NCI-H2107 treated with DMSO at 0.1 percent for 48 hours (cell line): ENCODE measurements around the gene SEC24B.
A peak's percentile ranks its signal among the peaks of the same experiment; 100 is the strongest.

Experiments used
- DNase-seq: peaks from one replicate; lab custom pipeline; 2025; ENCODE audit not compliant: unreplicated experiment; lab: John Stamatoyannopoulos, UW

SEC24B gene

DNA sequence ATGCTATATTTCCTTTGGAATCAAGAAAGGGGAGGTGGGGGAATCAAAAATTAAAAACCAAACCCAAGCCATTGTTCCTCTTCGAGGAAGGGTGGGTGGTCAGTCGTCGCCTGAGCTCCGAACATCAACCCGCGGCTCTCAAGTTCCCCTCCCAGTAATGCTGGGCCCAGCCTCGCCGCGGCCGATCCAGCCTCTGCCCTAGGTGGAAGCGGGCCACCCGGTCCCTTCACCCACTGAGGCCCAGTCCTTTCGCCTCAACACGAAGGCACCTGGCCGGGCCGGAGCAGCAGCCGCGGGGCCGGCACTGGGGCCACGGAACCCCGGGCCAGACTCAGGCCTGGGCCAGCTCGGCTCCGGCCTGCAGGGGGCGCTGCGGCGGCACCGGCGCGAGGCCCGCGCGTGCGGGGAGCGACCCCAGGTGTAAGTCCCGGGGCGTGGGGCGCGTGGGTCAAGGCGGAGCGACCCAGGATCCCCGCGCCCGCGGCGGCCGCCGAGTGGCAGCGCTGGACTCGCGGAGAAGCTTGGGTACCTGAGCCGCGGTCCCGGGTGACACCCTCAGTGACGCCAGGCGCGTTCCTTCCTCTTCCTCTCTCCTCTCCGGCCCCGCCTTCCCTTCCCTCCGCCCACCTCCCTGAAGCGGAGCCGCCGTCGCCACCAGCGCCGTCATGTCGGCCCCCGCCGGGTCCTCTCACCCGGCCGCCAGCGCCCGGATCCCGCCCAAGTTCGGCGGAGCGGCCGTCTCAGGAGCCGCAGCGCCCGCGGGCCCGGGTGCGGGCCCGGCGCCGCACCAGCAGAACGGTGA, at the start of gene SEC24B:
TSS of gene SEC24B (plus strand) at position 611 of the 802 bp plus-strand sequence. CDS start at position 666, 55 bp downstream.
- DNase-seq = peak; percentile 4

DNA sequence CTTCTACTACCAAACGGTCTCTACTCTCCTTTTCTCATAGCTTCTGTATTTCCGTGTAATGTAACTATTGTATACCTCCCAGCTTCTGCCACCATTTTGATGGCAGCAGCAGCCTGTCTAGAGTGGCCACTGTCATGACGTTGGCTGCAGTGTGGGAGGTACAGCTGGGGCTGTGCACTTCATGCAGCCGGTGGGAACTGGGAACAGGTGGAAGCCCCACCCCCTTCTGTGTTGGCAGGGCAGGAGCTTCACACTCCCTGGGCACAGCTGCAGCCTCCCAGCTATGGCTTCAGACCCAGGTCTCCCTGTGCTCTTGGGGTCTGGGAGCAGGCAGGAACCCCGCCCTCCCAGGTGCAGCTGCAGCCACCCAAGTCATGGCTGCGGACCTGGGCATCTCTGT, 49.8 kb upstream of the SEC24B start:
- DNase-seq = no peak

DNA sequence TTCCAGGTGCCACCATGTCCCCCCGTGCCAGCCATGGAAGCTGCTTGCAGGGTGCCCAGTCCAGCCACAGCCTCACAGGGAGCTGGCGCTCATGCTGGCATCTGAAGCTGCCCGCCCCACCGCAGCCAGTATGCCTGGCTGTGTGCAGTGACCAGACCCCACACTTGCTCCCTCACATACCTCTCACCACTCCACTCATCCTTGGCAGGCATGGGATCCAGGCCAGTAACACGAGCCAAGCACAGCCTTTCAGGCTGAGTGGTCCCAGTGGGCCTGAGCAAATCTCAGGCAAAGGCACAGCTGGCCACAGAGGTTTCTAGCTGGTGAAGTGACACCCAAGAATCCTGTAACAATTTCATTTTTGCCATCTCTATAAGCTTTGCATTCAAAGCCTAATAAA, 48.4 kb upstream of the SEC24B start:
- DNase-seq = no peak

DNA sequence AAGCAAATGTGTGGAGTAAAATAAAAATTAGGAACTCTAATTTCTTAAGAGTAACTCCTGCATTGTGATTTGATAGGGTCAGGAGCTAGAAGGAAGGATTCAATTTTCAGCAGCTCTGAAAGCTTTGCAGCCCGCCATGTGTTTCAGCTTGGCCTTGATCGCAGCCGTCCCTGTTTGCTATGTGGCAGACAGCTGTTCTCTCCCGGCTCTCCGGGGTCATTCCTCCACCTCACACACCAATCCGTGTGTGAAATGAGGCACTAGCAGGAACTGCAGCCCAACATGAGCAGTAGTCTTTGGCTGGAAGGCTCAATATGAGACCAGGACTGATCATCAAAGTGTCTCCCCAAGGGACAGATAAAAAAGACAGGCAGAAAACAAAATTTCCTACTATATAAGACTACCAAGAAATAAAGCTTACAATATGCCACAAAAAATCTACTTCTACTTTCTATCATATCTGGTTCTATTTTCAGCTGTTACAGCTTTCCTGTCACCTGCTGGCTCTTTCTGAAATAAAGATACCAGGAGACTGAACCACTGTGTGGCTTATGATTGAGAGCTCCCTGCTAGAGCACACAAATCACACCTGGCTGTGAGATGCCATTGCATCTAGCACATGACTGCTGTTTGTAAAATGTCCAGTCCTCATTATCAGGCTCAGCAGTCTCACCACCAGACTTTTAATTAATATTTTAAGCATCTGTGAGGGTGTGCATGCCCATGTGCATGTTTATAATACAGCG, 44.1 kb upstream of the SEC24B start:
- DNase-seq = no peak

DNA sequence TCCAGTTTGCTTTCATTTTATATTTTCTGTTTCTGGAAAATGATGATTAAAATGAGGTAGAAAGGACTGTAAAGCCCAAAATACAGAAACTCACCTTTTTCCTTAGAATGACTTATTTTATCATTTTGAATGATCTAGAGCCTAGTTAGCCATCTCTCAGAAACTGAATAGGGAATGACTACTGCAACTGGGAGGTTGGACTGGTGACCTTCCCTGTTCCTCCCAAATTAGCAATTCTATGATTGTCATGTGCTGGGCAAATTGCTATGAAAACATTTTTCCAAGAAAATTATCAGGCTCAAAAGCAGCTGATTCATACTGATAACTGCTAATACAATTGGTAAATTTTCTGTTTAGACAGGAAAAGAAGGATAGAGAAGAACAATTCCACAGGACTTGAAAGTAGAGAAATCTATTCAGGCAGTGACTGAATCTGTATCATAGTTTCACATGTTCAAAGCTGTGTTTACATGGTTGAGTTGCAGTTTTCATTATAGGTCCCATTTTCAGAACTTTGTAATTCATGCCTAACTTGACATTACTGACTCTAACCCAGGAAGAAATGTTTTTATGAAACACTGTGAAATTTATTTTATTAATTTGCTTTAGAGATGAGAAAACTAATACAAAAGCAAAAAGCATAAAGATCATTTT, 43.4 kb upstream of the SEC24B start:
- no peak for DNase-seq

DNA sequence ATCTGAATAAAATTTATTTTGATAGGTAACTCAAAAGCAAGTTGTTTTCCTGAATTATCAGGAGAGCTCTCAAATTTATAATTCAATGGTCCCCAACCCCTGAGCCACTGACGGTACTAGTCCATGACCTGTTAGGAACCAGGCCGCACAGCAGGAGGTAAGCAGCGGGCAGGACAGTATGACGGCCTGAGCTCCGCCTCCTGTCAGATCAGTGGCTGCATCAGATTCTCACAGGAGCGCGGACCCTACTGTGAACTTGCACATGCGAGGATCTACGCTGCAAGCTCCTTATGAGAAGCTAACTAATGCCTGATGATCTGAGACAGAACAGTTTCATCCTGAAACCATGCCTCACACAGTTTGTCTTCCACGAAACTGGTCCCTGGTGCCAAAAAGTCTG, 37.9 kb upstream of the SEC24B start:
- no peak for DNase-seq

DNA sequence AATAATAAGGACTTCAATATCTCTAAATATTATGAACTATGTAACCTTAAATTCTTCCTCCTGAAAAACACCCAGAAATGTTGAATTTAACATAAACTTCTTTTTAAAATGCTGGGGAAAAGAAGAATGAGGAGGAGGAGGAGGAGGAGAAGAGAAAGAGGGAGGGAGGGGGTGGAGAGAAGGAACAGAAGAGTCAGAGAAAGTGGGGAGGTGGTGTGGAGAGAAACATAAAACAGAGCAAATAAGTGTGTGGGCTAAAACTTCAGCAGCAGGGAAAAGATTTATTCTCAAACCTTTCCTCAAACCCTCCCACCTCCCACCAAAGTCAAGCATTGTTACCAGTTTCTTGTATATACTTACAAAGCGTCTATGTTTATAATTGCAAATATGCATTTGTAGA, 34.7 kb upstream of the SEC24B start:
- no peak for DNase-seq

DNA sequence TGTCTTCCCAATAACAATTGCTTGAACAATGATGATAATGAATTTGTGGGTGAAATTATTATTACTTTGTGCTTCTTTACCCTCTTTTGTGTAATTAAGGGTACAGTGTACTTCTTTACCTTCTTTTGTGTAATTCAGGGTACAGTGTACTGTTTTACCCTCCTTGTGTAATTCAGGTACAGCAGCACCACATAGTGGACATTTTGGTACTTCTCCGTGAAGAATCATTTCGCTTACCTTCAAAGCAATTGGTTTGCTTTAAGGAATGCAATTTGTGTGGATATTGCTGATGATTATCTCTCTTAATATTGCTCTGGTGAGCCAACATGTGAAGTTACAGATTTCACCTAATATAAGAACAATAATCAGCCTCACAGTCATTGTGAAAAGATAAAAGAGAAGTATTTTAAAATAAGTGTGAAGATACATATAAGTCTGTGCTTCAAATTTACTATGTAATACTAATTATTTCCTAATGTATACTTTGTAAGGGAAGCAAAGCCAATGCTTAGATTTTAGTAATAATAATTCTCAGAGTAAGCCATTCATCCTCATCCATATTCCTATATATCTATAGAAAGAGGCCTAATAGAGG, 27.2 kb upstream of the SEC24B start:
- peak; percentile 35 for DNase-seq

DNA sequence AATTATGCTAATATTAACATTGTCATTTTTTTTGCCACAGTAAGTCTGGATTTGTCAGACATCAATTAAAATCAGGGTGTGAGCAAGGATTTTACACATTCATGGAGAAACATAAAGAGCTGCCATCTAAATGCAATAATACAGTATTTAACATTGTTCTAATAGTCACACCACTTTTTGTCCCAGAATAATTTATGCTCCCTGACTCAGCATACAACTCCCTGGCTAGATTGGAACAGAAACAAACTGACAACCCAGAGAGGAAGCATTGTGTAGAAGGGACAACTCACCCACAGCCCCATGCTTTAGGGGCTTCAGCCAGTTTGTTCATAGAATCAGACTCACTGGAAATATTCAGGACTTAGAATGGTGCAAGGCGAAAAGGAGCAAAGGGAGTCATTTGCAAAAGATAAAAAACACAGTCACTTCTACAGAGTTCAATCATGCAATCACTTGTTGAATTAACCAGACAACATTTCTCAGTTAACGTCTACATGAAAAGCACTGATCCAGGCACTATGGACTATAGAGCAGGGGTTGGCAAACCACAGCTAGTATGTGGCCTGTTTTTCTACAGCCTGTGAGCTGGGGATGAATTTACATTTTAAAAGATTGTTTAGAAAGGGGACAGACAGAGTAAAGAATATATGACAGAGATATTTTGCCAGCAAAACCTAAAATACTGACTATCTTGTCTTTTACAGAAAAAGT, 26.4 kb upstream of the SEC24B start:
- DNase-seq = no peak

DNA sequence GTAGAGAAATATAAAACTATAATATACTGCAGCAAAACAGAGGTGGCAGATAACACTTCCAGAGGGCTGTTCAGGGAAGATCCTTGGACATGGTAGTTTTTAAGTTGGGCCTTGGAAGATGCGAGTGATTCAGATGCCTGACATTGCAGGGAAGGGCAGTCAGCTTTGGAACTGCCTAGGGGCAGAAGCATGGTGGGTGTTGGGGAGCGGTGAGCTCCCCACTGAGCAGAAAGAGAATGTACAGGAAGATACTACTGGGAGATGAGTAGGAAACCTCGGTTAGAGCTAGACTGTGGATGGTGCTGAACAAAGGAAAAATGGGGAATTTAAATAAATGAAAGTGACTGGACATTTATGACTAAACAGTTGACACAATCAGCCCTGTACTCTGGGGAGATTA, 24.9 kb upstream of the SEC24B start:
- DNase-seq = no peak

DNA sequence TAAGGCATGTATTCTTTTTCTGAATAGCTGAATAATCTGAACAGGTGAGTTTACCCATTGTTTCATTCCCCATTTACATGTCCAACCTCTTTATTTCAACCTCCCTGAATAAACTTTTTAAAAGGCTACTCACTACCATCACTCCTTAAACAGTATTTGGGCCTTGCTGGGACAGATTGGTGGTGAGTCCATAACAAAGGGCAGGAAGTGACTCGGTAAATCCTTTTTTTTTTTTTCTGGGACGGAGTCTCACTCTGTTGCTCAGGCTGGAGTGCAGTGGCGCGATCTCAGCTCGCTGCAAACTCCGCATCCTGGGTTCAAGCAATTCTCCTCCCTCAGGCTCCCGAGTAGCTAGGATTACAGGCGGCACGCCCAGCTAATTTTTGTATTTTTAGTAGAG, 23.4 kb upstream of the SEC24B start:
- no peak for DNase-seq

DNA sequence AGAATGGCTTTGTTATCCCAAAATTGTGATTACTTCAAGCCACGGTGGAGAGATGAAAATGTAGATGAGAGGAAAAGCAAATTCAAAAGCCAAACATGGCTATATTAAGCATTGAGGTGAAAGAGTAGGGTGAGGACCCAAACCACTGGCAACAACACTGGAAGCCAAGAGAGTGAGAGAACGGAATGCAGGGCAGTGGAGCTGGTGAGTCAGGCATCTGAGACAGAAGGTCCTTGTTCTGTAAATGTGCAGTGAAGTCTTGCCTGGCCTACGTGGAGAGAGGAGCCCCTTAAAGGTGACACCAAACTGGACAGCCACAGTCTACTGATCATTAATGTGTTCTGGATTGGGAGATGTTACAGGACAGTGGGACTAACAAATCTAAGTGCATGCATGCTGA, 22.8 kb upstream of the SEC24B start:
- no peak for DNase-seq

DNA sequence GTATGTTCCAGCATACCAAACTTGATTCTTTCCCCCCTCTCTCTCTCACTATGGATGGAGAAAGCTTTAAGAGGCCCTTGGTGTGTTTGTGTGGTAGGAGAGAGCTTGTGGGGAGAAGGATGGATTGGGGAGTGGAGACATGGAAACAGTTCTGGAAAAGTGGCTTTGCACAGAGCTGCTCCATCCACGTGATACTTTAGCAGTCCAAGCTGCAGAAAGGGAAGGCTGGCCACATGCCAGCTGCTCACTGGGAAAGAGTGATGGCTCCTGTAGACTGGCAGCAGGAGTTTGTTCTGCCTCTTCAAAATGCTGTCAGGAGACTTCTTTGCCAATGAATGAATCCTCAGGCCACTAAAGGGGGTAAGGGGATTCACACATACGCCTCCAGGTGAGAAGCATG, 21.7 kb upstream of the SEC24B start:
- no peak for DNase-seq

DNA sequence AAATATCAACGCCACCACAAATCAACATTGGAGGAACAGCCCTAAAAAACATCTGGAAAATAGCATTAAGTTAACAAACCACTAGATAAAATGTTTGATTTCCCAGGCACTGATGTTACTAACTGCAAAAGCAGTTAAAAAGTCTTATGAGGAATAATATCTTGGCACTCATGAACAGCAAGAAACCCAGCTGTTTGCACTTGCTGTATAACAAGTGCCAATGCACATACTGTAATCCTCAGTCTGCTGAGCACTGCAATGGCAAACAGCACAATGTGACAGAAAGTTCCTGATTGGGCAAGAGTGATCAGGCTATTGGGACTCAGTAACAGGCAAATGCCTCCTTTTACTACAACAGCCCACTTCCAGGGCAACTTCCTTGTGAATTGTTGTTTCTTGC, 20.8 kb upstream of the SEC24B start:
- DNase-seq = no peak

DNA sequence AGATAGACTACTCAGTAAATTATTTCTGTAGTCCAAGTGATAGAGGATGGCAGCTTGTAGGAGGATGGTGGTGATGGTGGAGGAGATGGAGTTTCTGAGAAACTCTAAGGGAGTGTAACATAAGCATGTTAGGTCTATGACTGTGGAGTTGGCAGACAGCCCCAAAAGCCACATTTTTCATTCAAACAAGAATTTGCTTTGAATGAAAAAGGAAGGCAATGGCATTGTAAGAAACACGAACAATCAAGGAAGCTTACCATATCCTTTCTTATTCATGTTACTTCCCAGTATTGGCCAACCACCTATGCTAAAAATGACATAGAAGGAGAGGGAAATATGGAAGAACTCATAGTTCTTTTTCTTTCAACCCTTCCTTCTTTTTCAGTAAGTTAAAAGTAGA, 18.7 kb upstream of the SEC24B start:
- DNase-seq = no peak

DNA sequence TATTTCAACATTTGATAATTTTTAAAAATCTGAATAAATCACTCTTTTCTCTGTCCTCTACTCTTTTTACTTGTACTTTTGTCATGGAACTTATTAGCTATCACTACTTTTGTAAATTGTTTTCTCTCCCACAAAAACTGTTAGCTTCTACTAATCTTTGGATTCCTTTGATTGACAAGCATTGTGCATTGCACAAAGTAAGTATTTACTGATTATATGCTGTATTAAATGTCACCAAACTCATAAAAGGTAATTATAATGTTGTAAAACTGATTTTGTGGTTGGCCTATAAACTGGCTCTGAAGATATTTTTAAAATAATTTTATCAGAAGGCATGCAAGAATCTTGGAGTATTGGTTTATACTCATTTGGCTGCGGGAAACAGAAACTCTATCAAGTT, 15.0 kb upstream of the SEC24B start:
- DNase-seq = no peak

DNA sequence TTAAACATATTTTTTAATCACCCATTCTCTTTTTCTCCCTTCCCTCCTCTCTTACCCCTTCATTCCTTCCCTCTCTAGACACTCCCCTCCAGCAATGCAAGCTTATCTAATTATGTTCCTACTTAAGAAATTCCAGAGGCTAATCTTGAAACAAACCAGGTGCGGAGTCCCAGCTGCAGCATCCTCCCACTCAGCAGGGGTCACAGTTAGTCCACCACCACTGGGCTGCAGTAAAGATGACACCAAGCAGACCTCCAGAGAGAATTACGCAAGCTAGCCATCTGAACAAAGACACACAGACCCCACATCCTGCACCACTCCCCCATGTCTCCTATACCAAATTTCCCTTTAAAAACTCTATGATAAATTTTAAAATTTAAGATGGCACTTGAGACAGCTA, 13.9 kb upstream of the SEC24B start:
- DNase-seq = no peak

DNA sequence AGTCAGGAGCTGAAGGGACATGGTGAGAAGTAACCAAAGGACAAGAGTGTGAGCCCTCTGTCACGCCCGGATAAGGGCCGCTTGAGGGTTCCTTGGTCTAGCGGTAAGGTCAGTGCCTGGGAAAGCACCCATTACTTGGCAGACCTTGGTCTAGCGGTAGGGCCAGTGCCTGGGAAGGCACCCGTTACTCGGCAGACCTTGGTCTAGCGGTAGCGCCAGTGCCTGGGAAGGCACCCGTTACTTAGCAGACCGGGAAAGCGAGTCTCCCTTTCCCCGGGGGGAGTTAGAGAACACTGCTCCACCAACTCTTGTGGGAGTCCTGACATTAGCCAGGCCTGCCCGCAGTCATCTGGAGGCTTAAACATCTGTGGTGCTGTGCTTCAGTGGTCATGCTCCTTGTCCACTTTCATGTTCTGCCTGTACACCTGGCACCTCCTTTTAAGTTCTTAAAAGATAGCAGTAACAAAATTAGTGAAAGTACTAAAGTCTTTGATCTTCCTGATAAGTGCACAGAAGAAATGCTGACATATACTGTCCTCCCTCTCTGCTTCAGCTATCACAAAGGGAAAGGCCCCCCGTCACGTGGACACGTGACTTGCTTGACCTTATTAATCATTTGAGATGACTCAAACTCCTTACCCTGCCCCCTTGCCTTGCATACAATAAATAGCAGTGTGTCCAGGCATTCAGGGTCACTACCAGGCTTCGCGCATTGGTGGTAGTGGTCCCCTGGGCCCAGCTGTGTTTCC, 9.3 kb upstream of the SEC24B start:
- DNase-seq = no peak

DNA sequence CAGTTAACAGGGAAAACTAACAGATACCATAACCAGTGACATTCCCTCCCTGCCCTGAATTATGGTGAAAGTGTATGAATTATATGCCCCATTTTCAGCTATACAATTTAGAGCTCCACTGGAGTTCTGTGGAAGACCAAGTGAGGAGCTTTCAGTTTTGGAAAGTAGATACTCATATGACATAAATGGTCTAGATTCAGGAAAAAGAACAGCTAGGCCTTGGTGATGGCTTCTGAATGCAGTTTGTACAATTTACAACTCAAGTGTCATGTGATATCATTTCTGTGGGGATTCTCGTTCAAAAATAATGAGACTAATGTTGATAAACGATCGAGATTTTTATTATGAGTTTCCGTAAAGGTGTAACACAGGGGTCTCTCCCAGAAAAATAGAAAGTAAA, 8.2 kb upstream of the SEC24B start:
- DNase-seq = no peak

DNA sequence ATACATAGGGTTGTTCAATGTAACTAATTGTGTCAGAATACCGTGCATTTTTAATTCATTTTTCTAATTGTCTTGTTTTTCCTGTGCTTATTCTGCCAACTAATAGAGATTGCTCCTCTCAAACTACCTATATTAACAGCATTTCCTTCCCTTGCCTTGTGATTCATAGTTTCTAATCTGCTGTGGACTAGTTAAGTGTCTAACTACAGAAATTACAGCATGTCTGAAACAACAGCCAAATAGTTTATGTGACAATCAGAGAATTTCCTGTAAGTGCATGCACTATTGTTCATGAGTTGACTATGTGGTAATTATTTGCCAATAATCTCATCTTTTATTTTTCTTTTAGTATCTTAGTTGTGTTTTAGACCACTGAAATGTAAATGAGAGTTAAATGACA, 4.1 kb upstream of the SEC24B start:
- DNase-seq = no peak
